NCI-H510A (cell line): ENCODE measurements around the gene CHMP6.
A peak's percentile ranks its signal among the peaks of the same experiment; 100 is the strongest.

Source experiments
- DNase-seq: peaks from one replicate; lab custom pipeline; 2025; lab: John Stamatoyannopoulos, UW

Gene CHMP6

DNA sequence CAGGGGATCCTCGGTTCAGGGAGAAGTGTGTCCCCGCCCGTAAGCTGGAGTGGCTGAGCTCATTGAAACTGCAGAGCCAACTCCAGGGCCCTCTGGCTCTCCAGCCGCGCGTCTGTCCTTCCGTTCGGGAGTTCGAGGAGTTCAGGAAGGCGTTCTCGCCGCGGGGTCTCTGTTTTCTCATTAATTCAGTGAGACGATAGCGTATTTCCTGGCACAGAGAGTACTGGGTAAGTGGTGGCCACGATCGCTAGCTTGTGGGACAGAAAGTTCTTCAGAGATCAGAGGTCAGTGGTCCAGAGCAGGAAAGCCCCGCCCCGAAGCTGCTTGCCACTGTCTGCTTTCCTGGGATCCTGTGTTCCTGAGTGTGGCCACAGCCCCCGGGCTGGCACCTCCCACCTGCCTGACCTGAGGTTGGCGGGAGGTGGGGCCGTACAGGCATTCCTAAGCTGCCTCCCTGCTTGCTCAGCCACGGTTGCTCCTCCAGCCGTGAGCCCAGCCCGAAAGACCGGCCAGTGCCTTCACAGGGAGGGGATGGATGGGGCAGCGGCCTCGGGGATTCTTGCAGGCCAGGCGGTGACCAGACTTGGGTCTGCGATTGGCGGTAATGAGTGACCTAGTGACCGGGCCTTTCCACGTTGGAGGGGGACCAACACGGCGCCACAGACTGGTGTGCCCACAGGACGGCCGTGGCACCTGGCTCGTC, 52.2 kb downstream of the CHMP6 start:
- no peak for DNase-seq

DNA sequence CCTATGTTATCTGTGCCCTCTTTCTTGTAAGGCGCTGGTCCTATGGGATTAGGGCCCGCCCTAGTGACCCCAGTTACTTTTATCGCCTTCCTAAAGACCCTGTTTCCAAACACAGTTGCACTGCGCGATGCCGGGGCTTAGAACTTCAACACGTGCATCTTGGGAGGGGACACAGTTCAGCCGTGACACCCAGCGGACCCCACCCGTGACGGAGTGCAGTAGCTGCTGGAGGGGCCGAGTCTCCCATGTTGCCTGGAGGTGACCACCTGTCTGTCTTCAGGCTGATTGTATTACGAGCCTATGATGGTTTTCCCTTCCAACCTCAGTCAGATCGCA, 52.8 kb downstream of the CHMP6 start:
- no peak for DNase-seq

DNA sequence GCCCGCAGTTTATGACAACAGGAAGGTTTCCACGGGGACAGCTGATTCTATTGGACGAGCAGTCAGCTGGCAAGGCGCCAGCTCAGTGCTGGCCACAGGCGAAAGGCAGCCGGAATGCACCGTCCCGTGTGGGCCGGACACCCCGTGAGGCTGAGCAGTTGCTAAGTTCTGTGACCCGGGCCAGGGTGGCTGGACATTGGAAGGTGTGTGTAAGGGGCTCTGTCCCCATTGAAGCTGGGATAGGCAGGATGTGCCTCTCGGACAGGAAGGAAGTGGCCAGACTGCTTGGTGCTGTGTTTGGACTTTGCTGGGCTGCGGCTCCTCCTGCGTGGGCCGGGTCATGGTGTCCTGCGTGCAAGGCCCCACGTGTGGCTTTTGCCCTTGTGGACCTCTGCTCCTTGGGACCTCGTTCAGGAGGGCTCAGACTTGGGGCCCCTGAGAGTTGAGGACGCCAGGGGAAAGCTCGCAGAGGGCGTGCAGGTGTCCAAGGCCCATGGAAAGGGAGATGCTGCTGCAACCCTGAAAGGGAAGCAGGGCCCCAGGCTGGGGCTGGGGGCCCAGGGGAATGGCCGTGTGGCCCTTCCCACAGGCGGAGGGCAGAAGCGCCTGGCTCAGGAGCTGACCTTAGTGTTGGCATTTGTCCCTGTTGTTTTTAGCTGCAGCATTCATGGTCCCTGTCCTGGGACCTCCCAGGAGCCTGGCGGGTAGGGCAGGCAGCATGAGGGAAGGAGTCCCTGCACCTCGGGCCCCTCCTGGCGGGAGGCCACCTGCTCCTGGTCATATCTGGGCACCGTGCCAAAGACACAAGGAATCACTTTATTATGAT, 53.3 kb downstream of the CHMP6 start:
- DNase-seq = peak; percentile 62

DNA sequence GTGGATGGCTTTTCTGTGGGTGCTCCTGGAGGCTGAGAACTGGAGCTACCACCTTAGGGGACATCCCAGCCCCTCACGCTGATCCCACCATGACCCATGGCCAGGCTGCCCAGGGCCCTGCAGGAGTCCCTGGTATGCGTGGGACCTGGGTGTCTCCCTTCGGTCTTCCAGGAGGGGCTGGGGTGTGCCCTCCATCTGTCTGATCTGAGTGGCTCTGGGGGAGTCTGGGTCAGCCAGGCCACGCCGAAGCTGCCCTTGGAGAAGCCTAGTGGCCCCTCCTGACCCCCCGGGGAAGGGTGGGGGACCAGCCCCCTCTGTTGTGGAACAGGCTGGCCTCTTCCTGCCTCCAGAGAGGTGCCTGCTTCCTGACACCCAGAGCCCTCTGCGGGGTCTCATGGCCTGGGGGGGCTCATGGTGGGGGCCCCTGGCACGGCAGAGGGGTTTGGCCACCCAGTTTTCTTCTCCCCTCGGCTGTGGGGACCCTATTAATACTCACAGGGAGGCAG, 54.0 kb downstream of the CHMP6 start:
- DNase-seq = no peak

DNA sequence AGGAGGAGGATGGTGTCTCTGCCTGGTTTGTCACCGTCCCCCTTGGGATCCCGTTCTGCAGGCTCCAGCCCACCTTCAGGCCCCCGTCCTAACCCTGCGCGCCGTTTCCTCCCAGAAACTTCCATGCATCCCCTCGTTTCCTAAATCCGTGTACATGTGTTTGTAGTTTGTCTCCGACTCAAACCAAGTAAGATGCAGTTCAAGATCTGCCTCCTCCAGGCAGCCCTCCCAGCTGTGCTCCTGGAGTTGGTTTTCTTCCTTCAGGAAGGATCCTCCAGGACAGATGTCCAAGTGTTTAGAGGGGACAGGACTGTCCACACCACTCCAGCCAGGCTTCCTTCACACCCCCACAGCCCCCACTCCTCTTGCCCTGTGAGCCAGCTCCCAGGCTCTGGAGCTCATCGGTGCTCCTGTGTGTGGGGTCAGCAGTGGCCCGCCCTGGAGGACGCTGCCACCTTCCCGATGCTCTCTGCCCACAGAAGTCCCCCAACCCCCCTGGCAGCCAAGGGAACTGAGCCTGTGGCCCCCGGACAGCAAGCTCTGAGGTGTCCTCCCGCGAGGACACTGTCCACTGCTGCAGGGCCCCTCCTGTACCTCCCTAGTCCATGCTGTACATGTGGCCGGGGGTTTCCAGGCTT, 54.6 kb downstream of the CHMP6 start:
- no peak for DNase-seq

DNA sequence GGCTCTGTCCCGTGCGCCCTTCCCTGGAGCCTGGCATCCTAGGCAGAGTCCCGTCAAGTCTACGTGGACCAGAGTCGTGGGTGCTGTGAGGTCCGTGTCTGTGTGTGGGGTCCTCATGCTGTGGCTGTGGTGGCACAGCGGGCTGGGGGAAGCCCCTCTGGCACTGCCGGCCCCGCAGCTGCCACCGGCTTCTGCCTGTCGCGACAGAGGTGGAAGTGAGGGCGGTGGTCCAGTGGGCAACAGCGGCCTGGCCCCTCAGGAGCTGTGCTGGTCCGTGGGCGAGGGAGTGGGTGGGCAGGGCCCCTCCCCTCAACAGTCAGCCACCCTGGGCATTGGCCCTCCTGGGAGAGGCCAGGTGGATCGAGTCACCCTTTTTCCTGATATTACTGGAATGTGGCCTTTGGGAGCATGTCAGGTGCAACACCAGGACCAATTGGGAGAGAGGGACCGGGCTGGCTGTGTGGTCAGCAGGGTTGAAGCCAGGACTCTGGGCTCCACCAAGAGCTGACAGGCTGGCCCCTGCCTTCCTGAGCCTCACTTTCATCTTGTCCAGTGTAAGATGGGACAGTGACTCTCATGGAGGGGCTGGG, 55.2 kb downstream of the CHMP6 start:
- no peak for DNase-seq

DNA sequence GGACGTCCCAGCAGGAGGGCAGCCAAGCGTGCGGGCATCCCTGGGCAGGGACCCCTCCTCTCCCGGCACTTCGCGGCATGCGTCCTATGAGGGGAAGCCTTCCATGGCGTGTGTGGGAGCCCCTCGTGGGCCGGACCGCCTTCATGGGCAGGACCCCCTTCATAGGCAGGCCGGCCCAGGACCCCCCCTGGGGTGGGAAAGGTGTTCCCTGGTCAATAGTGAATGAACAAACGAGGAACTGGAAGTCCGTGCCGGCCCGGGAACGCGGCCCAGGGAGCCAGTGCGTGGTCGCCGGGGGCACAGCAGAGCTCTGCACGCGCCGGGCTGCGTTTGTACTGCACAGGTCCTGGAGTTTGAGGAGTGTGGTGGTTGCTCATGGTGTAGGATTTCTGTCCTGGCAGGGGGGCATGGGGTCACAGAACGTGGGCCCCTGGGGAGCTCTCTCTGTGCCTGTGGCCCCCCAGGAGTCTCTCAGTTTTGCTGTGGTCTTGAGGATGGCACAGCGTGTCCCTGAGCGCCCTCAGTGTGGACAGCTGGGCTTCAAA, 57.3 kb downstream of the CHMP6 start:
- no peak for DNase-seq

DNA sequence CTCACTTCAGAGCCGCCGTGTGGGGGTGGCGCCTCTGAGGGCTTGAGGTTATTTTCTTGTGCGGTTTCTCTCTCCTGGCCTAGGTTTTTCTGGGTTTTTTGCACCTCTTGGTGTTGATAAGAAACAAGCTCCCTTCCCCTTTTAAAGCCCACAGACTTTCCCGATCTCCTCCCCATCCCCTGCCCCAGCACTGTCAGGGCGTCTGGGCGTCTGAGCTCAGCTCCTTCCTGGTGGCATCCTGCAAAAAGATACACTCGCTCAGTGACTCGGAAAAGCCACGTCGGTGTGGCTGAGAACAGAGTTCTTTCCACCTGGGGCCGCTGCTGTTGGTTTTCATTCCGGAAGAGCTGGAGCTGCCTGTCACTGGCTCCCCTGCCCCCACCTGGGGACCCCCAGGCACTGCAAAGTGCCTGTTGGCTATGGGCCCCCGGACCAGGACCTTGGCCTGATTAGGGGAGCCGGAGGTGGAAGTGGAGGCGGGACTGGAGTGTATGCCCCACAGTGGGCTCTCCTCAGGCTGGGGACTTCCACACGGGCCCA, 57.8 kb downstream of the CHMP6 start:
- DNase-seq = no peak
